Measurements from ENCODE around the gene SENP7. TPM values are rescaled to one million over a fixed set of nuclear protein-coding genes. Genes with fewer than 3 reads are reported as not detected.
"Not testable (repeated sequence)": the region's sequence is repeated elsewhere in the genome, so short reads cannot be mapped to it uniquely, and the experiment has no call there.

SENP7 gene
- 11.6 and 21.5 TPM in 2 replicates for total RNA-seq (2014; rRNA removed; shearing (Covaris generic))

GRCh38 chr3:101512646-101513418, at the start of gene SENP7:
TSS of gene SENP7 (minus strand) at chr3:101513212. CDS start at chr3:101513130, 82 bp downstream.
- no peaks in the 10 kb centered on the region for H3K27me3 ChIP-seq (ENCODE audit: control insufficient read depth, insufficient read depth, low read length)
- DNase-seq = peak; percentile 90
- H3K36me3 ChIP-seq (replicated peaks; ENCODE audit: control insufficient read depth, insufficient read depth, low read length) = no peaks in the 10 kb centered on the region
- peak within 1 kb of the TSS; percentile 75 for H3K4me3 ChIP-seq (ENCODE audit: insufficient read depth, low read depth, low read length)

- H3K4me3 ChIP-seq (ENCODE audit: insufficient read depth, low read depth, low read length) = peak within 1 kb of the TSS; percentile 89
- DNase-seq = peak; percentile 89
- peaks cover 10% of the 10 kb centered on the region for H3K36me3 ChIP-seq (replicated peaks; ENCODE audit: control insufficient read depth, insufficient read depth, low read length)
- H3K27me3 ChIP-seq (ENCODE audit: control insufficient read depth, insufficient read depth, low read length) = no peaks in the 10 kb centered on the region
Observed at GRCh38 chr3:101561630-101562328, 48.8 kb upstream of the SENP7 start, which contains the start of gene TRMT10C. TSS of gene TRMT10C (plus strand) at chr3:101561868. CDS start at chr3:101564782, 2,914 bp downstream.

- no peak for DNase-seq
- Histone ChIP-seq H3K27me3 (ENCODE audit: control insufficient read depth, insufficient read depth, low read length) (no peaks in the 10 kb centered on the region), H3K36me3 (replicated peaks; ENCODE audit: control insufficient read depth, insufficient read depth, low read length) (no peaks in the 10 kb centered on the region), H3K4me3 (ENCODE audit: insufficient read depth, low read depth, low read length) (no peak overlapping the region)
Observed at GRCh38 chr3:101556064-101556463, 43.1 kb upstream of the SENP7 start.

GRCh38 chr3:101553381-101553780, 40.4 kb upstream of the SENP7 start:
- H3K36me3 ChIP-seq (replicated peaks; ENCODE audit: control insufficient read depth, insufficient read depth, low read length); H3K4me3 ChIP-seq (ENCODE audit: insufficient read depth, low read depth, low read length); H3K27me3 ChIP-seq (ENCODE audit: control insufficient read depth, insufficient read depth, low read length); DNase-seq: not testable (repeated sequence)

- H3K27me3 ChIP-seq (ENCODE audit: control insufficient read depth, insufficient read depth, low read length); DNase-seq; H3K4me3 ChIP-seq (ENCODE audit: insufficient read depth, low read depth, low read length); H3K36me3 ChIP-seq (replicated peaks; ENCODE audit: control insufficient read depth, insufficient read depth, low read length): not testable (repeated sequence)
Observed at GRCh38 chr3:101551359-101552081, 38.5 kb upstream of the SENP7 start.

GRCh38 chr3:101549473-101549872, 36.5 kb upstream of the SENP7 start:
- no peaks in the 10 kb centered on the region for H3K36me3 ChIP-seq (replicated peaks; ENCODE audit: control insufficient read depth, insufficient read depth, low read length)
- no peak overlapping the region for H3K4me3 ChIP-seq (ENCODE audit: insufficient read depth, low read depth, low read length)
- no peak for DNase-seq
- H3K27me3 ChIP-seq (ENCODE audit: control insufficient read depth, insufficient read depth, low read length) = no peaks in the 10 kb centered on the region

GRCh38 chr3:101548527-101549105, 35.6 kb upstream of the SENP7 start:
- Histone ChIP-seq H3K36me3 (replicated peaks; ENCODE audit: control insufficient read depth, insufficient read depth, low read length) (no peaks in the 10 kb centered on the region), H3K4me3 (ENCODE audit: insufficient read depth, low read depth, low read length) (no peak overlapping the region), H3K27me3 (ENCODE audit: control insufficient read depth, insufficient read depth, low read length) (no peaks in the 10 kb centered on the region)
- DNase-seq = no peak

GRCh38 chr3:101544161-101544850, 31.3 kb upstream of the SENP7 start:
- Histone ChIP-seq H3K4me3 (ENCODE audit: insufficient read depth, low read depth, low read length) (no peak overlapping the region), H3K27me3 (ENCODE audit: control insufficient read depth, insufficient read depth, low read length) (no peaks in the 10 kb centered on the region), H3K36me3 (replicated peaks; ENCODE audit: control insufficient read depth, insufficient read depth, low read length) (no peaks in the 10 kb centered on the region)
- DNase-seq = no peak

- DNase-seq = no peak
- Histone ChIP-seq H3K36me3 (replicated peaks; ENCODE audit: control insufficient read depth, insufficient read depth, low read length) (no peaks in the 10 kb centered on the region), H3K27me3 (ENCODE audit: control insufficient read depth, insufficient read depth, low read length) (no peaks in the 10 kb centered on the region), H3K4me3 (ENCODE audit: insufficient read depth, low read depth, low read length) (no peak overlapping the region)
Observed at GRCh38 chr3:101542957-101543356, 29.9 kb upstream of the SENP7 start.

- H3K4me3 ChIP-seq (ENCODE audit: insufficient read depth, low read depth, low read length); H3K27me3 ChIP-seq (ENCODE audit: control insufficient read depth, insufficient read depth, low read length); DNase-seq; H3K36me3 ChIP-seq (replicated peaks; ENCODE audit: control insufficient read depth, insufficient read depth, low read length): not testable (repeated sequence)
Observed at GRCh38 chr3:101536955-101537354, 23.9 kb upstream of the SENP7 start.

- no peaks in the 10 kb centered on the region for H3K36me3 ChIP-seq (replicated peaks; ENCODE audit: control insufficient read depth, insufficient read depth, low read length)
Observed at GRCh38 chr3:101536266-101536665, 23.3 kb upstream of the SENP7 start.

GRCh38 chr3:101535221-101535620, 22.2 kb upstream of the SENP7 start:
- DNase-seq = no peak
- H3K36me3 ChIP-seq (replicated peaks; ENCODE audit: control insufficient read depth, insufficient read depth, low read length) = no peaks in the 10 kb centered on the region
- no peaks in the 10 kb centered on the region for H3K27me3 ChIP-seq (ENCODE audit: control insufficient read depth, insufficient read depth, low read length)
- H3K4me3 ChIP-seq (ENCODE audit: insufficient read depth, low read depth, low read length) = no peak overlapping the region

More at GRCh38 chr3:101536266-101536665, 23.3 kb upstream of the SENP7 start:
- no peaks in the 10 kb centered on the region for H3K27me3 ChIP-seq (ENCODE audit: control insufficient read depth, insufficient read depth, low read length)
- DNase-seq = no peak
- H3K4me3 ChIP-seq (ENCODE audit: insufficient read depth, low read depth, low read length) = no peak overlapping the region

GRCh38 chr3:101533603-101533968, 20.6 kb upstream of the SENP7 start:
- Histone ChIP-seq H3K4me3 (ENCODE audit: insufficient read depth, low read depth, low read length) (no peak overlapping the region), H3K36me3 (replicated peaks; ENCODE audit: control insufficient read depth, insufficient read depth, low read length) (no peaks in the 10 kb centered on the region), H3K27me3 (ENCODE audit: control insufficient read depth, insufficient read depth, low read length) (no peaks in the 10 kb centered on the region)
- no peak for DNase-seq
